DOHH2 (cell line): ENCODE measurements around the gene HIVEP2.

ENCODE experiments used
- H3F3A ChIP-seq: fragments of 200-600 bp; sonication (generic), shearing (Covaris generic); 2 replicates; pipeline ENCODE4 v1.6.0; 2016; ENCODE audit warnings: antibody characterized with exemption, mild to moderate bottlenecking; ENCODE audit not compliant: control insufficient read depth, insufficient read depth
- H3K27ac ChIP-seq: fragments of 200-600 bp; sonication (generic); 2 replicates; pipeline ENCODE4 v1.5.1; 2014; ENCODE audit warnings: low read depth, mild to moderate bottlenecking, low read length, moderate library complexity
- H3K27me3 ChIP-seq: fragments of 200-600 bp; sonication (generic); 2 replicates; pipeline ENCODE4 v1.6.1; 2014; ENCODE audit warnings: mild to moderate bottlenecking, low read length, mixed read lengths; ENCODE audit not compliant: control insufficient read depth
- H3K36me3 ChIP-seq: fragments of 200-600 bp; sonication (generic); 2 replicates; pipeline ENCODE4 v1.6.1; 2014; ENCODE audit warnings: mild to moderate bottlenecking, low read length, moderate library complexity, mixed read lengths; ENCODE audit not compliant: control insufficient read depth
- H3K4me1 ChIP-seq: fragments of 200-600 bp; sonication (generic); 2 replicates; pipeline ENCODE4 v1.6.1; 2014; ENCODE audit warnings: mild to moderate bottlenecking, low read length, mixed read lengths; ENCODE audit not compliant: control insufficient read depth
- H3K4me2 ChIP-seq: fragments of 200-600 bp; sonication (generic); 2 replicates; pipeline ENCODE4 v1.6.0; 2014; ENCODE audit warnings: mild to moderate bottlenecking, low read length, moderate library complexity
- H3K4me3 ChIP-seq: fragments of 200-600 bp; sonication (generic); 2 replicates; pipeline ENCODE4 v1.5.1; 2014; ENCODE audit warnings: mild to moderate bottlenecking, low read length, mixed read lengths
- H3K79me2 ChIP-seq: fragments of 200-600 bp; sonication (generic); 2 replicates; pipeline ENCODE4 v1.6.1; 2014; ENCODE audit warnings: mild to moderate bottlenecking, low read length, mixed read lengths; ENCODE audit not compliant: control insufficient read depth
- H3K9me2 ChIP-seq: fragments of 200-600 bp; sonication (generic); replicated peaks from 2 replicates; pipeline ENCODE4 v1.6.1; 2014; ENCODE audit warnings: mild to moderate bottlenecking, low read length, mixed read lengths; ENCODE audit not compliant: control insufficient read depth
- H3K9me3 ChIP-seq: fragments of 200-600 bp; sonication (generic); 2 replicates; pipeline ENCODE4 v1.6.1; 2014; ENCODE audit warnings: antibody characterized with exemption, low read length, mixed read lengths; ENCODE audit not compliant: control insufficient read depth, insufficient read depth
- H4K20me1 ChIP-seq: fragments of 200-600 bp; sonication (generic); 2 replicates; pipeline ENCODE4 v1.6.0; 2014; ENCODE audit warnings: low read depth, mild to moderate bottlenecking, antibody characterized with exemption, low read length, moderate library complexity; ENCODE audit not compliant: control insufficient read depth, insufficient read depth
- CTCF ChIP-seq: fragments of 200-600 bp; sonication (generic); IDR thresholded peaks from one replicate; pipeline ENCODE4 v1.5.1; 2014; ENCODE audit warnings: antibody characterized with exemption, mild to moderate bottlenecking, low read depth, low read length; ENCODE audit not compliant: poor library complexity, severe bottlenecking
- EZH2phosphoT487 ChIP-seq: fragments of 200-600 bp; sonication (generic); IDR thresholded peaks from 2 replicates; pipeline ENCODE4 v1.6.1; 2017; ENCODE audit warnings: borderline replicate concordance, mild to moderate bottlenecking, antibody characterized with exemption, low read length, moderate library complexity, mixed read lengths

The HIVEP2 gene

GRCh38 chr6:142953373-142954273 lies 8.6 kb upstream of the HIVEP2 start:
- Histone ChIP-seq H3K9me3 (no peaks in the 10 kb centered on the region), H3K79me2 (no peaks in the 10 kb centered on the region), H3K27me3 (no peaks in the 10 kb centered on the region), H3F3A (no peaks in the 10 kb centered on the region; the same call in 1 of the 2 replicates), H4K20me1 (no peaks in the 10 kb centered on the region), H3K9me2 (no peaks in the 10 kb centered on the region), H3K27ac (no peak overlapping the region), H3K4me1 (peaks cover 30% of the 10 kb centered on the region), H3K4me3 (no peak overlapping the region), H3K4me2 (peak overlapping the region; percentile 55), H3K36me3 (no peaks in the 10 kb centered on the region)
- no peak for TF ChIP-seq CTCF
- no peak for TF ChIP-seq EZH2phosphoT487

GRCh38 chr6:142952614-142953013 lies 7.6 kb upstream of the HIVEP2 start:
- Histone ChIP-seq H3K36me3 (no peaks in the 10 kb centered on the region), H3K4me1 (peaks cover 39% of the 10 kb centered on the region), H3K4me3 (peak overlapping the region; percentile 34; the same call in 1 of the 2 replicates)

GRCh38 chr6:142950291-142950690 lies 5.3 kb upstream of the HIVEP2 start:
- no peak overlapping the region for H3K4me2 ChIP-seq
- no peaks in the 10 kb centered on the region for H4K20me1 ChIP-seq
- no peak for TF ChIP-seq EZH2phosphoT487
- TF ChIP-seq CTCF: no peak
- no peaks in the 10 kb centered on the region for H3K27me3 ChIP-seq
- no peaks in the 10 kb centered on the region for H3K79me2 ChIP-seq
- H3K27ac ChIP-seq: no peak overlapping the region
- no peaks in the 10 kb centered on the region for H3K36me3 ChIP-seq
- peaks cover 51% of the 10 kb centered on the region for H3K4me1 ChIP-seq
- H3K9me3 ChIP-seq: no peaks in the 10 kb centered on the region
- no peak overlapping the region for H3K4me3 ChIP-seq
- peaks cover 17% of the 10 kb centered on the region for H3F3A ChIP-seq
- no peaks in the 10 kb centered on the region for H3K9me2 ChIP-seq

More at GRCh38 chr6:142952614-142953013, 7.6 kb upstream of the HIVEP2 start:
- Histone ChIP-seq H3F3A (peaks cover 10% of the 10 kb centered on the region), H3K9me3 (no peaks in the 10 kb centered on the region), H3K4me2 (peak overlapping the region; percentile 55), H3K27me3 (no peaks in the 10 kb centered on the region), H3K27ac (0 out of 2 replicates have a peak overlapping the region, but pooled peaks have one; percentile 22), H3K9me2 (no peaks in the 10 kb centered on the region), H4K20me1 (no peaks in the 10 kb centered on the region), H3K79me2 (no peaks in the 10 kb centered on the region)
- TF ChIP-seq EZH2phosphoT487: no peak
- no peak for TF ChIP-seq CTCF
